Measurements from ENCODE around the gene ARHGEF28. TPM values are rescaled to one million over a fixed set of nuclear protein-coding genes. Genes with fewer than 3 reads are reported as not detected.

ARHGEF28 gene
- total RNA-seq, 4 donors from 2014 or later, result 0.52 to 1.2 (median 0.98) TPM

- no peak overlapping the region for H3K27ac ChIP-seq
- H3K4me1 ChIP-seq, result no peaks in the 10 kb centered on the region
- intact Hi-C loops (cut with DNase I; ENCODE audit: low total_unique reads), result no loop called here
- no peaks in the 10 kb centered on the region for H3K36me3 ChIP-seq
- ATAC-seq (no peak), DNase-seq (no peak)
- in situ Hi-C loops (cut with MboI; ENCODE audit: low sequenced_read_pairs in 4 of 4), result no loop called here
- no peaks in the 10 kb centered on the region for H3K9me3 ChIP-seq
- TF ChIP-seq POLR2A (IDR thresholded peaks at IDR 0.05) (no peak), CTCF (IDR thresholded peaks at IDR 0.05 in 4 of 5, conservative IDR thresholded peaks at IDR 0.05 in 1 of 5) (no peak)
- H3K4me3 ChIP-seq, result no peak overlapping the region
- H3K27me3 ChIP-seq, result no peaks in the 10 kb centered on the region
Observed at GRCh38 chr5:73835726-73836125, 209.7 kb downstream of the ARHGEF28 start.

DNA sequence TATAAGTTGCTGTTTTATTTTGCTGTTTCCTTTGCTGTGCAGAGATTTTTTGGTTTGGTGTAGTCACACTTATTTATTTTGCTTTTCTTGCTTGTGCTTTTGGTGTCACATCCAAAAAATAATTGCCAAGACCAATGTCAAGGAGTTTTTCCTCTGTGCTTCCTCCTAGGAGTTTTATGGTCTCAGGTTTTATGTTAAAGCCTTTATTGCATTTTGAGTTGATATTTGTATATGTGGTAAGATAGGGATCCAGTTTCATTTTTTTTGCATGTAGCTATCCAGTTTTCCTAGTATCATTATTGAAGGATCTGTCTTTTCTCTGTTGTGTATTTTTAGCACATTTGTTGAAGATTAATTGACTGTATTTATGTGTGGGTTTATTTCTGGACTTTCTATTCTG is 210.6 kb downstream of the ARHGEF28 start:
- ATAC-seq, result no peak

DNA sequence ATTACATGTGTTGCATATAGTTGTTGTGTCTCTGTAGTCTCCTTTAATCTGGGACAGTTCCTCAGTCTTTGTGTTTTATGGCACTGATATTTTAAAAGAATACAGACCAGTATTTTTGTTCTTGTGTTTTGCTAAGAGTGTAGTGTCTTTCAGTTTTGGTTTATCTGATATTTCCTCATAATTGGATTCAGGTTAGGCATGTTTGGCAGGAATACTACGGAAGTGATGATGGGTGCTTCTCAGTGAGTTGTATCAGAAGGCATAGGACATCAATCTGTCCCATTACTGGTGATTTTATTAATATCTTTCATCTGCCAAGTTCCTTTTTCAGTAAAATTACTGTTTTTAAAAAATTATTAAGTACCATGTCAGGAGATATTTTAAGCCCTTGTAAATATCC is 212.9 kb downstream of the ARHGEF28 start:
- intact Hi-C loops (cut with DNase I; ENCODE audit: low total_unique reads), result no loop called here
- H3K27ac ChIP-seq, result no peak overlapping the region

More for the DNA sequence above, 210.6 kb downstream of the ARHGEF28 start:
- Histone ChIP-seq H3K36me3 (no peaks in the 10 kb centered on the region), H3K27me3 (no peaks in the 10 kb centered on the region), H3K27ac (no peak overlapping the region), H3K4me3 (no peak overlapping the region), H3K4me1 (no peaks in the 10 kb centered on the region), H3K9me3 (no peaks in the 10 kb centered on the region)
- in situ Hi-C loops (cut with MboI; ENCODE audit: low sequenced_read_pairs in 4 of 4), result no loop called here
- TF ChIP-seq CTCF (IDR thresholded peaks at IDR 0.05 in 4 of 5, conservative IDR thresholded peaks at IDR 0.05 in 1 of 5) (no peak), POLR2A (IDR thresholded peaks at IDR 0.05) (no peak)
- intact Hi-C loops (cut with DNase I; ENCODE audit: low total_unique reads), result no loop called here
- DNase-seq, result no peak

DNA sequence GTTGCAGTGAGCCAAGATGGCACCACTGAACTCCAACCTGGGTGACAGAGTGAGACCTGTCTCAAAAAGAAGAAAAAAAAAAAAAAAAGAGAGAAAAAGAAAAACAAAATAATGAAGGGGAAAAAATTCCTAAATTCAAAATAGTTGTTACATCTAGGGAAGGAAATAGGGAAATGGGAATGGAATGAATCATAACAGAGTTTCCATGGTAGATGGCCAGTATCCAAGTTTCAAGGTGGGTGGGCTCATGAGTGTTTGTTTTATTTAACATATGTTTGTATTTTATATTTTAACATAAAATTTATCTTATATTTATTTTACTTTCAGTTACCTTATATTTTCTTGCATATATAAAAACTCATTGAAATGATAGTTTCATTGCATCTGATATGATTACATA is 215.6 kb downstream of the ARHGEF28 start:
- DNase-seq (no peak), ATAC-seq (no peak)
- no peak overlapping the region for H3K4me3 ChIP-seq
- in situ Hi-C loops (cut with MboI; ENCODE audit: low sequenced_read_pairs in 4 of 4), result no loop called here
- H3K27ac ChIP-seq, result no peak overlapping the region
- H3K4me1 ChIP-seq, result no peaks in the 10 kb centered on the region
- H3K36me3 ChIP-seq, result no peaks in the 10 kb centered on the region
- TF ChIP-seq POLR2A (IDR thresholded peaks at IDR 0.05), result no peak
- no peak for TF ChIP-seq CTCF (IDR thresholded peaks at IDR 0.05 in 4 of 5, conservative IDR thresholded peaks at IDR 0.05 in 1 of 5)
- no peaks in the 10 kb centered on the region for H3K9me3 ChIP-seq
- intact Hi-C loops (cut with DNase I; ENCODE audit: low total_unique reads), result no loop called here
- no peaks in the 10 kb centered on the region for H3K27me3 ChIP-seq

More for the DNA sequence above, 212.9 kb downstream of the ARHGEF28 start:
- no peaks in the 10 kb centered on the region for H3K9me3 ChIP-seq
- H3K4me1 ChIP-seq, result no peaks in the 10 kb centered on the region
- no peak for ATAC-seq
- DNase-seq, result no peak
- H3K36me3 ChIP-seq, result no peaks in the 10 kb centered on the region
- no peak overlapping the region for H3K4me3 ChIP-seq
- TF ChIP-seq CTCF (IDR thresholded peaks at IDR 0.05 in 4 of 5, conservative IDR thresholded peaks at IDR 0.05 in 1 of 5) (no peak), POLR2A (IDR thresholded peaks at IDR 0.05) (no peak)
- no peaks in the 10 kb centered on the region for H3K27me3 ChIP-seq
- in situ Hi-C loops (cut with MboI; ENCODE audit: low sequenced_read_pairs in 4 of 4), result no loop called here

GRCh38 chr5:73844165-73844564 is 218.2 kb downstream of the ARHGEF28 start:
- in situ Hi-C loops (cut with MboI; ENCODE audit: low sequenced_read_pairs in 4 of 4) (no loop called here), intact Hi-C loops (cut with DNase I; ENCODE audit: low total_unique reads) (no loop called here)
- Histone ChIP-seq H3K27ac (no peak overlapping the region), H3K36me3 (no peaks in the 10 kb centered on the region), H3K4me3 (no peak overlapping the region), H3K27me3 (no peaks in the 10 kb centered on the region), H3K9me3 (no peaks in the 10 kb centered on the region), H3K4me1 (no peaks in the 10 kb centered on the region)
- TF ChIP-seq POLR2A (IDR thresholded peaks at IDR 0.05) (no peak), CTCF (IDR thresholded peaks at IDR 0.05 in 4 of 5, conservative IDR thresholded peaks at IDR 0.05 in 1 of 5) (no peak)
- ATAC-seq, result no peak
- DNase-seq, result no peak
